GM18870 (cell line): ENCODE results near the gene MAGI2.
"Not testable (repeated sequence)": the region's sequence is repeated elsewhere in the genome, so short reads cannot be mapped to it uniquely, and the experiment has no call there.

Experiments
- ATAC-seq: cut with Tn5 transposase; IDR thresholded peaks from one replicate; pipeline ENCODE4 v1.9.1; 2021; ENCODE audit warnings: moderate library complexity; ENCODE audit not compliant: unreplicated experiment

MAGI2 gene

GRCh38 chr7:78329001-78329655 lies 1124.3 kb downstream of the MAGI2 start:
- ATAC-seq: no peak

- ATAC-seq: no peak
Observed at GRCh38 chr7:78327718-78328117, 1125.7 kb downstream of the MAGI2 start.

DNA sequence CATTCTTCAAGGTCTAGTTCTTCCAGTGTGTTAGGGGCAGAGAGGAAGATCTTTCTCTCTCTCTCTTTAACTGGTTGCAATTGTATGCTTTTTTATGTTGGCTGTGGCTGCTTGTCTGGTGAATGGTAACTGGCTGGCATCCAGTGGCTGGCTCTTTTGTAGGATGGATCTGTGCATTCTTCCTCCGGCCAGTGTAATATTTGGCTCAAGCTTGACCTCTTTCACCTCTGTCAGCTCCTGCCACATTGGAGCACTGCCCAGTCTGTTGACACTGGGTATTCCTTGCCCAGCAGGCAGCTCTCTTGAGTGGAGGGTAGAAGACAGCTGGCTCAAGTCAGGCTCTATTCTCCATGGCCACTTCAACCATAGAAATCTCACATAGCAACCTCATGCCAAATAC lies 1126.6 kb downstream of the MAGI2 start:
- ATAC-seq: no peak

GRCh38 chr7:78326189-78326588 lies 1127.3 kb downstream of the MAGI2 start:
- ATAC-seq: no peak

- no peak for ATAC-seq
Observed at GRCh38 chr7:78323118-78323517, 1130.3 kb downstream of the MAGI2 start.

DNA sequence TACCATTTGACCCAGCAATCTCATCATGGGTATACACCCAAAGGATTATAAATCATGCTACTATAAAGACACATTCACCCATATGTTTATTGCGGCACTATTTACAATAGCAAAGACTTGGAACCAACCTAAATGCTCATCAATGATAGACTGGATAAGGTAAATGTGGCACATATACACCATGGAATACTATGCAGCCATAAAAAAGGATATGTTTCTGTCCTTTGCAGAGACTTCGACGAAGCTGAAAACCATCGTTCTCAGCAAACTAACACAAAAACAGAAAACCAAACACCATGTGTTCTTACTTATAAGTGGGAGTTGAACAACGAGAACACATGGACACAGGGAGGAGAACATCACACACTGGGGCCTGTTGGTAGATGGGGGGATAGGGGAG lies 1131.2 kb downstream of the MAGI2 start:
- ATAC-seq: not testable (repeated sequence)

DNA sequence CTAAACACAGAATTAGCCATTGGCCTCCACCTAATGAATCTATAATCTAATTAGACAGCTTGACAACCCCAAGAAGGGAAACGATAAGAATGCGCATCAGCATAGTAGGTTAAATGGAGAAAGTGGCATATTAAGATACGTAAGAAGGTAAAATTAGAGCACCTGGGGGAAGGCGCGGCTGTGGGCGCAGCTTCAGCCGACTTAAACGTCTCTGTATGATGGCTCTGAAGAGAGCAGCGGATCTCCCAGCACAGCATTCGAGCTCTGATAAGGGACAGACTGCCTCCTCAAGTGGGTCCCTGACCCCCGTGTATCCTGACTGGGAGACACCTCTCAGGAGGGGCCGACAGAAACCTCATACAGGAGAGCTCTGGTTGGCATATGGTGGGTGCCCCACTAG lies 1136.1 kb downstream of the MAGI2 start:
- no peak for ATAC-seq

GRCh38 chr7:78316110-78316509 lies 1137.4 kb downstream of the MAGI2 start:
- ATAC-seq: no peak

GRCh38 chr7:78315119-78315518 lies 1138.3 kb downstream of the MAGI2 start:
- no peak for ATAC-seq

- ATAC-seq: no peak
Observed at GRCh38 chr7:78311181-78311580, 1142.3 kb downstream of the MAGI2 start.

DNA sequence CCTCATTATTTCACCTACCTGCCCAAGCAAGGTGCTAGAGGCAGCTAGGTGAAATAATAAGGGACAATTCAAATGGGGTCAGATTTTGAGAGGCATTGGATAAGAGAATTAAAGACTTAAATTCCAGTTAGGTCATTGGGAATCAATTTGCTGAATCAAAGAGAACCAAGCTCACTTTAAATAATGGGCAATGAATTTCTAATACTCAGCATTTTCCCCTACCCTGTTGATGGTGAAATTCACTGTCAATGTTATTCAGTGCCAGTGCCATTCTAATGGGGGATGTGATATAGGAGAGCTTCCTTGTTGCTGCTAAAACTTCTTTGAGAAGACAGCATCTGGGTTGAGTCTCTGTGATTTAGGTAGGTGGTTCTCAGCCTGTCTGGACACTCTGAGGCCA lies 1145.6 kb downstream of the MAGI2 start:
- no peak for ATAC-seq

DNA sequence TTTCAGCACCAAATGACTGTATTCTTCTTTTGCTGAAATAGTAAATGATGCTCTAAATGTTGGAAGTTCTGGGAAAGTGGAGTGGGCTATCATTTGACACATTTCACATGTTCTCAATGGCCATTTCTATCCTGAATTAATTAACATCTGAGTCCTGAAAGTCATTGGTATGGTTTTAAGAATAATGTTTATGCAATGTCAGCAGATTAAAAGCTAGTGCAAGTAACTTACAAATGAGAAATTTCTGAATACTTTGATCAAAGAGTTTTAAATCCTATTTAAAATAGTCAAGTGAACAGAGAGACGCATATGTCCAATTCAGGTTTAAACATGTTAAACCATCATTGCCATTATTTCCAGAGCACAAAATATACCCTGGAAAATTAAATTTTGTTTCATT lies 1146.8 kb downstream of the MAGI2 start:
- no peak for ATAC-seq

- ATAC-seq: no peak
Observed at GRCh38 chr7:78301407-78301806, 1152.1 kb downstream of the MAGI2 start.

DNA sequence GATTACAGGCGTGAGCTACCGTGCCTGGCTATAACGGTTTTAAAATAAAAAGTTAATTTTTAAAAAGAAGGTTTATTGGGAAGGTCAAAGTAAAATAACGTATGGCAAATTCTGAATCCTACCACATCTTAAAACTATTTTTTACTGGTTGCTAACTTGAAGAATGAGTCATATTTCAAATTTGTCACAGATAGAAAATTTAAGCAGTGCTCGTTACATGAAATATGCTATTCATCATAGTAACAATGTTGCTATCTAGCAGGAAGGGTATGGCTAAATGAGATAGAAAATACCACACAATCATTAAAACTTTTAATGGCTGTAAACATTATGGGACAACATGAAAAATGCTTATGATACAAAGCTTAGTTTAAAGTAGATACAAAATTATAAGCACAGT lies 1154.4 kb downstream of the MAGI2 start:
- no peak for ATAC-seq

- ATAC-seq: no peak
Observed at GRCh38 chr7:78296644-78297371, 1156.7 kb downstream of the MAGI2 start.

- ATAC-seq: no peak
Observed at GRCh38 chr7:78296046-78296597, 1157.3 kb downstream of the MAGI2 start.

GRCh38 chr7:78289471-78289870 lies 1164.0 kb downstream of the MAGI2 start:
- ATAC-seq: not testable (repeated sequence)

GRCh38 chr7:78284945-78285344 lies 1168.5 kb downstream of the MAGI2 start:
- no peak for ATAC-seq

DNA sequence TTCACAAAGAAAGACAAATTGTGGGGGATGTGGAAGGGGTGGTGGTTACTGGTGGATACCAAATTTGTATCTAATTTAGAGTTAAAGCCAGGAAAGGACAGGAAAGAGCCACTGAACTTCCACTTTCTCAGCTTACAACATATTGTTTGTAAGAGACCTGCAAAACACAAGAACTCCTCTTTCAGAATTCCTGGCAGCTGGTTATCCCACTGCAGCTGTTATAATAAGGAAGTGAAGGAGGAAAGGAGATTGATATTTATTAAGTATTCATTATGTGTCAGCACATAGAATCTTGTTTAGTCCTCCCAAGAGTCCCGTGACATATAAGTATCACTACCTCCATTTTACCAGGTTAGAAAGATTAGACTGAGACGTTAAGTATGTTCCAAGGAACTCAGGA lies 1173.2 kb downstream of the MAGI2 start:
- ATAC-seq: no peak

GRCh38 chr7:78279457-78279856 lies 1174.0 kb downstream of the MAGI2 start:
- no peak for ATAC-seq

GRCh38 chr7:78279032-78279431 lies 1174.4 kb downstream of the MAGI2 start:
- ATAC-seq: no peak

DNA sequence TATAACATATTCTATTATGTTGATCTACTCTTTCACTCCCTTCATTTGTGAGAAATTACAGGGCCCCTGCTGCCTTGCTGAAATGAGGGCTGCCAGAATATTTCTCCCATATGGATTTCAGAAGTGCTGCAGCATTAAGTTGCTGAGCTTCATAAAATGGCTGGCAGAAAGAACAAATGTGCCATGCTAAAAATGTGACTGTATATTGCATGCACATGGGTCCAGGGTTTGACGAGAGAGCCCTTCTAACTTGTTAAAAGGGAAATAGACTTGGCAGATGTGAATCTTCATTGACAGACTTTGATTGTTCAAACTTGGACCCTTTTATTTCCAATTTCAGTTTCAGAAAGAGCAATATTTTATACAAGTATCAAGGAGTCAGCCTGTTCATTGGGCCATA lies 1186.3 kb downstream of the MAGI2 start:
- no peak for ATAC-seq
